Measurements from ENCODE around the gene EMD.

- no peak for TF ChIP-seq POLR2A (IDR thresholded peaks at IDR 0.05)
- TF ChIP-seq CTCF (IDR thresholded peaks at IDR 0.05), result no peak
Measured at GRCh38 chrX:154353172-154353843, 25.8 kb upstream of the EMD start.
